ACC112 (cell line): ENCODE results near the gene LRBA.
"Not testable (repeated sequence)": the region's sequence is repeated elsewhere in the genome, so short reads cannot be mapped to it uniquely, and the experiment has no call there.

Source experiments
- H2AFZ ChIP-seq: fragments of 200-600 bp; sonication (generic); one replicate; pipeline ENCODE4 v1.6.0; 2017; ENCODE audit warnings: antibody characterized with exemption, low read length; ENCODE audit not compliant: unreplicated experiment
- H3K27ac ChIP-seq: fragments of 200-600 bp; sonication (generic); 2 replicates; pipeline ENCODE4 v1.5.1; 2014; ENCODE audit warnings: low read depth, mild to moderate bottlenecking, antibody characterized with exemption, low read length, moderate library complexity
- H3K27me3 ChIP-seq: fragments of 200-600 bp; sonication (generic); 2 replicates; pipeline ENCODE4 v1.6.1; 2014; ENCODE audit warnings: mild to moderate bottlenecking, antibody characterized with exemption, low read length, moderate library complexity, mixed read lengths; ENCODE audit not compliant: insufficient read depth
- H3K36me3 ChIP-seq: fragments of 200-600 bp; sonication (generic); 2 replicates; pipeline ENCODE4 v1.6.1; 2016; ENCODE audit warnings: mild to moderate bottlenecking, antibody characterized with exemption, low read length, moderate library complexity, mixed read lengths; ENCODE audit not compliant: insufficient read depth
- H3K4me1 ChIP-seq: fragments of 200-600 bp; sonication (generic); one replicate; pipeline ENCODE4 v1.6.1; 2016; ENCODE audit warnings: low read length, mixed read lengths; ENCODE audit not compliant: insufficient read depth, unreplicated experiment, control insufficient read depth
- H3K4me3 ChIP-seq: fragments of 200-600 bp; sonication (generic); 2 replicates; pipeline ENCODE4 v1.5.1; 2014; ENCODE audit warnings: mild to moderate bottlenecking, low read depth, low read length
- H3K79me2 ChIP-seq: fragments of 200-600 bp; sonication (generic); one replicate; pipeline ENCODE4 v1.6.0; 2016; ENCODE audit warnings: low read length; ENCODE audit not compliant: control insufficient read depth, unreplicated experiment, insufficient read depth

LRBA gene

DNA sequence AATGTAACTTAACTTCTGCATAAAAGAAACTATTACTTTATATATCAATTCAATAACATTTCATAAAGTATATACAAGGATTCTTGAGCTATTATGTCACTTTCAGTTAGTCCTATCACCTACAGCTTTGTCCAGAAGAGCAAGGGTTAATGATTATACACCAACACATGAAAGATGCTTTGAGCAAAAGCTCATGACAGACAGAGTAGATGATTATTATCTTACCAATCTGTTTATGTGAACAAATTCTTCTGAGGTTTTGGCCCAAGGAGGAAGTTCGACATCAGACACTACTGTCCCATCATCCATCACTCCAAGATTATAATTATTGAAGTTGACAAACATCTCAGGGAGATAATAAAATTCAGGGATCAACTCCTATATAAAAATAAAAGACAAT, 599.9 kb downstream of the LRBA start:
- Histone ChIP-seq H3K79me2 (no peaks in the 10 kb centered on the region), H3K4me1 (no peaks in the 10 kb centered on the region), H2AFZ (no peak overlapping the region), H3K27ac (no peak overlapping the region), H3K4me3 (no peak overlapping the region), H3K27me3 (no peaks in the 10 kb centered on the region), H3K36me3 (no peaks in the 10 kb centered on the region)

DNA sequence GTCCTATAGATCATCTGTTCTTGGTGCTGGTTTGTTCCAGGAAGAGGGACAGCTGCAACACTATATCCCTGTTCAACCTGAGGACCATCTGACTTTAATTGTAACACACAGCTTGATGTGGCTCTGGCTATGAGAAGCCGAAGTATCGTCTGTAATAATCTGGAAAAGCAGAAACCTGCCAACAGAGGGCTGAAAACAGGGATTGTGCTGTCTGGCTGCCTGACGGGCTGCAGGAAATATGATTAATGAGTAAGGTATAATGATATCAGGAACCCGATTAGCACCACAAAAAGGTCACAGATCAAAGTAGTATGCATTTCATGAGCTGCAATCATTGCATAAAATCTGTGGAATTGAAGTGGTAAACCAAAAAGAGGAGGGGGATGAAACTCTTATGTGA, 603.6 kb downstream of the LRBA start:
- Histone ChIP-seq H3K4me1 (no peaks in the 10 kb centered on the region), H3K79me2 (no peaks in the 10 kb centered on the region), H3K36me3 (no peaks in the 10 kb centered on the region), H2AFZ (no peak overlapping the region), H3K27me3 (no peaks in the 10 kb centered on the region), H3K27ac (no peak overlapping the region), H3K4me3 (no peak overlapping the region)

DNA sequence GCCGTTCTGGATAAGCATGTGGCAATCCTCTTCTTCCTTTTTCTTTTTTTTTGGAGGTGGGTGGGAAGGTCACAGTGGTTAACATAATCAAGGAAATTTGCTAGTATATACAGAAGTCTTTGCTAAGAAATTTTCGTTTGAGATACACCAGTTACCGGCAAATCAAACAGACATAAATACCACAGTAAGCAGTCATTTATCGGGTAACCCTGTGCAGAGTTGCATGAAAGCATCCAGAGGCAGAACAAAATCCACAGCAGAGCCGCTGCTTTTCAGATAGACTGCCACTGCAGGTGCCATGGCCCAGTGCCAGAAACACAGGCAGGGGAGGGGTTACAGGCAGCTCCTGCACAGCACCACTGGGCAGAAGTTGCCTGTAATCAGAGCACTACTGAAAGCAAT, 612.2 kb downstream of the LRBA start:
- Histone ChIP-seq H2AFZ (no peak overlapping the region), H3K27ac (no peak overlapping the region)

DNA sequence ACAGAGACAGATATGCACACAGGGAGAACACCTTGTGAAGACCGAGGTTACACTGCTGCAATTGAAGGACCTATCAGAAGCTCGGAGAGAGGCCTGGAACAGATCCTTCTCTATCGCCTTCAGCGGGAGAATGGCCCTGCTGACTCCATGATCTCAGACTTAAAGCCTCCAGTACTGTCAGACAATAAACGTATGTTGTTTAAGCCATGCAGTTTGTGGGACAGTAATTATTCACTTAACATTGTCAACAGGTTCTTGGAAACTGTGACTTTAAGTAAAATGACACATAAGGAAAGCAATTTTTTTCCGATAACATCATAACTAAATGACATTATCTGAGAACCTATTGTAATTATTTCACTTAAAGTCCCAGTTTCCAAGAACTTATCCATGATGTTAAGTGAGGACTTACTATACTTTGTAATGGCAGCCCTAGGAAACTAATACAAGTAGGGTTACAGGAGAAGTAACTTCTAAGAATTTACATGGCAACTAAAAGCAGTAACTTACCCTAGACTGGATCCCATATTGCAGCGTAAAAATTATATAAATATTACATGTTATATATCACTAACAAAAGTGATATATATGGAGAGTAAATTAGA, 613.9 kb downstream of the LRBA start:
- no peaks in the 10 kb centered on the region for H3K27me3 ChIP-seq
- no peak overlapping the region for H2AFZ ChIP-seq
- H3K36me3 ChIP-seq = no peaks in the 10 kb centered on the region
- no peak overlapping the region for H3K4me3 ChIP-seq
- H3K4me1 ChIP-seq = no peaks in the 10 kb centered on the region
- no peak overlapping the region for H3K27ac ChIP-seq
- H3K79me2 ChIP-seq = no peaks in the 10 kb centered on the region

More for the DNA sequence above, 612.2 kb downstream of the LRBA start:
- Histone ChIP-seq H3K27me3 (no peaks in the 10 kb centered on the region), H3K4me1 (no peaks in the 10 kb centered on the region), H3K79me2 (no peaks in the 10 kb centered on the region), H3K4me3 (no peak overlapping the region), H3K36me3 (no peaks in the 10 kb centered on the region)

DNA sequence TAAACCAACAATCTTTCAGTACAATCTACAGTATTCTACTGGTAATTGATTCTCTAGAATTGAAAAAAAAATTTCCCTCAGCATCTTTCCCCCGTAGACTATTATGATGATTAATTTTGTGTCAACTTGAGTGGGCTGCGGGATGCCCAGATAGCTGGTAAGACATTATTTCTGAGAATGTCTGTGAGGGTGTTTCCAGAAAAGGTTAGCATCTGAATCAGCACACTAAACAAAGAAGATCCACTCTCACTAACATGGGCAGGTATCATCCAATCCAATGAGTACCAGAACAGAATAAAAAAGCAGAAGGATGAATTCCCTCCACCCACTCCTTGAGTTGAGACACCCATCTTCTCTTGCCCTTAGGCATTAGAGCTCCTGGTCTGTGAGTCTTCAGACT, 619.2 kb downstream of the LRBA start:
- H3K4me3 ChIP-seq = no peak overlapping the region
- no peak overlapping the region for H2AFZ ChIP-seq
- no peaks in the 10 kb centered on the region for H3K27me3 ChIP-seq
- H3K4me1 ChIP-seq = no peaks in the 10 kb centered on the region
- H3K36me3 ChIP-seq = no peaks in the 10 kb centered on the region
- no peak overlapping the region for H3K27ac ChIP-seq
- H3K79me2 ChIP-seq = no peaks in the 10 kb centered on the region

DNA sequence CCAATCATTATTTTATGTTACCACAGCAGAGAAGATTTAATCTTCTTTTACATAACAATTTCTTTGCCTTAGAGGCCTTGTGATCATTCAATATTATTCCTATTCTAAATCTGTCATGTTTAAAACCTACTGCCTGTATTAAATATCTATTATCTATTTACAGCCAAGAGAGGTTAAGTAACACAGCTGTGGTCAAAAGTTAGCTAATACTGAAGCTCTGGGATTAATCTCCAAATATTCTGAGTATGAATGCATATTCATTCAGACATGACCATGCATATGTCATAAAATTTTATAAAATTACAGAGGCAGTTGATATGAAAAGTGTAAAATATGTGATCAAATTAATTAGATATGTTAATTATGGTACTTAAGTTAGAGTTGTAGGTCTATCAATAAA, 621.0 kb downstream of the LRBA start:
- Histone ChIP-seq H3K4me3 (no peak overlapping the region), H2AFZ (no peak overlapping the region), H3K79me2 (no peaks in the 10 kb centered on the region), H3K36me3 (no peaks in the 10 kb centered on the region), H3K27ac (no peak overlapping the region), H3K4me1 (no peaks in the 10 kb centered on the region), H3K27me3 (no peaks in the 10 kb centered on the region)

DNA sequence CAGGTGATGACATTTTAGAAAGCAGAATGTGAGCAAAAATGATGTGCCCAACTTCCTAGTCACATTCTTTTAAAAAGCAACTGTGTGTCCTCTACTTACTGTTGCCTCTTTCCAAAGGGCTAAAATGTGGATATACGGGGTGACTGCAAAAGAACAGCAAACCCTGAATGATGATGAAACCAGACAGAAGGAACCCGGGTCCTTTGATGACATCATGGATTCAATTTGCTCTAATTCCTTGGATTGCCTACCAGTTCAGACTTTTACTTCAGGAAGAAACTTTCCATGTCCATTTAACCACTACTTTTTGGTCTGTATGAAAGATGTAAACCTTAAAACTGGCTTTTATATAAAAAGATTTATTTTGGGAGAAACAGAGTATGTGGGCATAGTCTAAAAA, 624.0 kb downstream of the LRBA start:
- Histone ChIP-seq H3K27ac (no peak overlapping the region), H3K27me3 (no peaks in the 10 kb centered on the region), H2AFZ (no peak overlapping the region), H3K79me2 (no peaks in the 10 kb centered on the region), H3K36me3 (no peaks in the 10 kb centered on the region), H3K4me3 (no peak overlapping the region), H3K4me1 (peaks cover 6% of the 10 kb centered on the region)

DNA sequence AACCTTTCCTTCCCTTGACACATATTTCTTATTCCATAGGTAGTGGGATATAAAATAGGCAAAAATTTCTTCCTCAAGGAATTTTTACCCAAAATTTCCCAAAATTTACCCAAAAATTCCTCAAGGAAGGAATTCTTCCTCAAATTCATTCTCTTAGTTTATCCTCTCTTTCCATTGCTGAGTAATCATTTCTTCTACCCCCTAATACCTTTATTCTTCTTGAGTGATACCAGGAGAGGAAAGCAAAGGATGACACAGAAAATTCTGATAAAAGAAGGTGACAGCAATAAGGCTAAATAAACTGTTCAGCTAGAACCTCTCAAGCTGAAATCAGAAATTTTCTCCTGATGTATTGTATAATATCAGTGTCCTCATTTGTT, 624.6 kb downstream of the LRBA start:
- Histone ChIP-seq H3K36me3 (no peaks in the 10 kb centered on the region), H3K79me2 (no peaks in the 10 kb centered on the region), H2AFZ (no peak overlapping the region), H3K27me3 (no peaks in the 10 kb centered on the region), H3K27ac (no peak overlapping the region), H3K4me3 (no peak overlapping the region), H3K4me1 (peaks cover 11% of the 10 kb centered on the region)

DNA sequence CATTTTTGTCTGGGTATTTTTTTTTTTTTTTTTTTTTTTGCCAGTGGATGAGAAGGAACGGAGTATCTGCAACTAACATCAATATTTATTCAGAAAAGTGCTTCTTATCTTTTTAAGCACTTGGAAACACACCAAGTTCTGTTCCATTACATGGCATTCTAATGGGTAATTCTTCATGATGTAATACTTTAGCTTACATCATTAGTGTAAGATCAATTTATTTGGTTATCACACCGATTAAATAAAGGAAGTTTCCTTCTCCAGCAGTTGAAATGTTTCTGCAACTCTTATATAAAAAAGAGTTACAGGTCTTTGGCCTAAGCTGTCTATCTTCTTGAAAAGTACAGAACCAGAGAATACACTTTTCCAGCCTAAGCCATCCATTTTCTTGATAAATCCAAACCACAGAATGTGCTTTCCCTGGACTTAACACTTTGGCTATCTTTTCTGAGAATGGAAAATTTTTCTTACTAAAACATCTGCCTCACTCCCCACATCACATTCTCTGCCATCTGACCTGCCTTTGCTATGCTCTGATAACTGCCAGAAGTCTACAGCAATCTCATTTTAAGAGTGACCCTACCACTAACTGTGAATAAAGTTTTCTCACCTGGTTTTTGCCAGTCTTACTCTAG, 625.1 kb downstream of the LRBA start:
- no peaks in the 10 kb centered on the region for H3K36me3 ChIP-seq
- H3K4me1 ChIP-seq = peaks cover 16% of the 10 kb centered on the region
- H2AFZ ChIP-seq = no peak overlapping the region
- H3K79me2 ChIP-seq = no peaks in the 10 kb centered on the region
- no peak overlapping the region for H3K27ac ChIP-seq
- H3K27me3 ChIP-seq = no peaks in the 10 kb centered on the region
- no peak overlapping the region for H3K4me3 ChIP-seq

DNA sequence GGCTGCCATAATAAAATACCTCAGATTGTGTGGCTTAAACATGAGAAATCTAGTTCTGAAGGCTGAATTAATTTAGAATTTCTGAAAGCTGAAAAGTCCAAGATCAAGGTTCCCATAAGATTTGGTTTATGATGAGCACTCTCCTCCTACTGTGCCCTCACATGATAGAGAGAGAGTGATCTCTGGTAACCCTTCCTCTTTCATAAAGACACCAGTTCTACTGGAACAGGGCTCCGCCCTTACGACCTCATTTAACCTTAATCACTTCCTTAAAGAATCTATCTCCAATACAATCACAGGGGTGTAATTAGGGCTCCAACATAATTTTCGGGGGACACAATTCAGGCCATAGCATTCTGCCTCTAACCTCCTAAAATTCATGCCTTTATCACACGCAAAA, 627.1 kb downstream of the LRBA start:
- Histone ChIP-seq H2AFZ (no peak overlapping the region), H3K36me3 (no peaks in the 10 kb centered on the region), H3K27ac (no peak overlapping the region), H3K79me2 (no peaks in the 10 kb centered on the region), H3K4me3 (no peak overlapping the region), H3K27me3 (no peaks in the 10 kb centered on the region), H3K4me1 (peaks cover 25% of the 10 kb centered on the region)

DNA sequence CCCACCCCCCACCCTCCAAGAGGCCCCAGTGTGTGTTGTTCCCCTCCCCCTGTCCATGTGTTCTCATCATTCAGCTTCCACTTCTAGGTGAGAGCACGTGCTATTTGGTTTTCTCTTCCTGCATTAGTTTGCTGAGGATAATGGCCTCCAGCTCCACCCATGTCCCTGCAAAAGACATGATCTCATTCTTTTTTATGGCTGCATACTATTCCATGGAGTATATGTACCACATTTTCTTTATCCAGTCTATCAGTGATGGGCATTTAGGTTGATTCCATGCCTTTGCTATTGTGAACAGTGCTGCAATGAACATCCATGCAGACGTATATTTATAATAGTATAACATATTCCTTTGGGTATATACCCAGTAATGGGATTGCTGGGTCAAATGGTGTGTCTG, 628.7 kb downstream of the LRBA start:
- H3K4me1 ChIP-seq = peaks cover 39% of the 10 kb centered on the region
- H3K27me3 ChIP-seq, H3K4me3 ChIP-seq, H3K36me3 ChIP-seq, H3K79me2 ChIP-seq, H2AFZ ChIP-seq: not testable (repeated sequence)
- H3K27ac ChIP-seq = peak overlapping the region; percentile 70; the same call in 1 of the 2 replicates
